Measurements from ENCODE around the gene PHLDA2. TPM values are rescaled to one million over a fixed set of nuclear protein-coding genes. Genes with fewer than 3 reads are reported as not detected.

Gene PHLDA2
- total RNA-seq, 1 donor from 2014 or later: 15.5 TPM

DNA sequence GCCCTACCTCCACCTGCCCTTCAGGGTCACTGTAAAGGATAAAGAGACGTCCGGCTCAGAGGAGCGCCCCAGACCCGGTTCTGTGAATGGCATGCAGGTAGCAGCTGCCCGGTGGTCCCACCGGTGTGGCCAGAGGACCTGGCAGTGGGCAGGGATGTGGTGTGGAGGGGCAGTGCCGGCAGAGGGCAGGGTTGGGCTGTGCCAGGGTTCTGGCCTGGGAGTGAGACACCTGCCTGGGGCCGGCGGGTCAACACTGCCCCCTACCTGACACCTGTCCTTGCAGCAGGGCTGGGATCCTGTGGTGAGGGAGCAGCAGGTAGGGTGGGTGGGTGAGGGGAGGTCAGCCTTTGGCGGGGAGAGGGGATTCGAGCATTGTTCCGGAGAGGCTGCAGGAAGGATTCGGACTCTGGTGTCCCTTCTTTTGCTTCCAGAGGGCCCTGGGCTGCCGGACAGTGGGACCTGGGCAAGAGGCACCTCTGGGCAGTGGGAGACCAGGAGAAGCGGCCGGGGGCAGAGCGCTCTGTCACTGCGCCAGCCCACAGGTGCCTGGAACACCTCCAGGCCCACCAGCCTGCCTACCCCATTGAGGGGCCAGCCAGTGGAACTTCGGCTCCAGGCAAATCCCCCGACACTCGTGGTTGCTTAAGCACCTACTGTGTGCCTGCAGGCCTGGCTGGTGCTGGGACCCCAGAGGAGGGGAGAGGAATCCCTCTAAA, 1.6 kb upstream of the PHLDA2 start:
- Histone ChIP-seq H3K27me3 (peaks cover 14% of the 10 kb centered on the region), H3K4me3 (peak overlapping the region; percentile 64), H3K4me1 (peaks cover 18% of the 10 kb centered on the region), H3K27ac (peak overlapping the region; percentile 62), H3K9me3 (no peaks in the 10 kb centered on the region), H3K36me3 (no peaks in the 10 kb centered on the region)
- DNase-seq: peak; percentile 94
- peak; percentile 79 for ATAC-seq
- TF ChIP-seq, protein P1, sequence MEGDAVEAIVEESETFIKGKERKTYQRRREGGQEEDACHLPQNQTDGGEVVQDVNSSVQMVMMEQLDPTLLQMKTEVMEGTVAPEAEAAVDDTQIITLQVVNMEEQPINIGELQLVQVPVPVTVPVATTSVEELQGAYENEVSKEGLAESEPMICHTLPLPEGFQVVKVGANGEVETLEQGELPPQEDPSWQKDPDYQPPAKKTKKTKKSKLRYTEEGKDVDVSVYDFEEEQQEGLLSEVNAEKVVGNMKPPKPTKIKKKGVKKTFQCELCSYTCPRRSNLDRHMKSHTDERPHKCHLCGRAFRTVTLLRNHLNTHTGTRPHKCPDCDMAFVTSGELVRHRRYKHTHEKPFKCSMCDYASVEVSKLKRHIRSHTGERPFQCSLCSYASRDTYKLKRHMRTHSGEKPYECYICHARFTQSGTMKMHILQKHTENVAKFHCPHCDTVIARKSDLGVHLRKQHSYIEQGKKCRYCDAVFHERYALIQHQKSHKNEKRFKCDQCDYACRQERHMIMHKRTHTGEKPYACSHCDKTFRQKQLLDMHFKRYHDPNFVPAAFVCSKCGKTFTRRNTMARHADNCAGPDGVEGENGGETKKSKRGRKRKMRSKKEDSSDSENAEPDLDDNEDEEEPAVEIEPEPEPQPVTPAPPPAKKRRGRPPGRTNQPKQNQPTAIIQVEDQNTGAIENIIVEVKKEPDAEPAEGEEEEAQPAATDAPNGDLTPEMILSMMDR (IDR thresholded peaks at IDR 0.05): peak; percentile 65
- intact Hi-C loops (cut with DNase I): no loop called here

DNA sequence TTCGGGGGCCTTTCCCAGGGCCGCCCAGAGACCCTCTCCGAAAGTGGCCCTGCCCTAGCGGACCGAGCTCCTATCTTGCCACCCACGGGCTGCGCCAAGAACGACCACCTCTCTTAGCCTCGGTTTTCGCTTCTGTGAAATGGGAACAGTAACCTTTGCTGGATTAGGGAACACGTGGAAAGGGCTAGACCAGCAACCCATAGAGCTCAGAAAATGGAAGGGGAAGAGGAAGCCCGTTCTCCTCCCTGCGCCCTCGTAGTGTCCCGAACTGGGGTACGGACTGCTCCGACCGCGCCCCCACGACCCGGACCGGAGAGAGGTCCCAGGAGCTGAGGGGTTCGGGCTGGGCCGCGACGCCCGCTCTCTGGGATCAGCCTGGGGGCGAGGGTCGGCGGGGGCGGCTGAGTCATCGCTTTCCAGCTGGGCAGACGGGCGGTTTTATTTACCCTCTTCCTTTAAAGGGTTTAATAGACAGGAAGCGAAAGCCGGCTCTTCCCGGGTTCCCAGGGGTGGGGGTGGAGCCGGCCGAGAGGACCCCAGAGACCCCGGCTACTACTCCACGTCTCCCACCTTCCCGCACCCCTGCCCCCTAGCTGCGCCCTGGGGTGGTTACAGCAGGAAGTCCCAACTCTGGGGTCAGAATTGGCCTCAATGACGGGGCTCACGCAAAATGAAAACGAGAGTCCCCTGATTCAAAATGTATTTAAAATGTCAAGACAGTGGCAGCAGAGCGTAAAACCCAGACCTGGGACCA, 907 bp upstream of the PHLDA2 start:
- H3K4me3 ChIP-seq: peak overlapping the region; percentile 64
- ATAC-seq (peak; percentile 4), DNase-seq (peak; percentile 82)
- intact Hi-C loops (cut with DNase I): no loop called here
- peaks cover 18% of the 10 kb centered on the region for H3K4me1 ChIP-seq
- peak overlapping the region; percentile 62 for H3K27ac ChIP-seq
- TF ChIP-seq, protein P1 (IDR thresholded peaks at IDR 0.05): no peak
- H3K27me3 ChIP-seq: peaks cover 14% of the 10 kb centered on the region
- no peaks in the 10 kb centered on the region for H3K36me3 ChIP-seq
- H3K9me3 ChIP-seq: no peaks in the 10 kb centered on the region

DNA sequence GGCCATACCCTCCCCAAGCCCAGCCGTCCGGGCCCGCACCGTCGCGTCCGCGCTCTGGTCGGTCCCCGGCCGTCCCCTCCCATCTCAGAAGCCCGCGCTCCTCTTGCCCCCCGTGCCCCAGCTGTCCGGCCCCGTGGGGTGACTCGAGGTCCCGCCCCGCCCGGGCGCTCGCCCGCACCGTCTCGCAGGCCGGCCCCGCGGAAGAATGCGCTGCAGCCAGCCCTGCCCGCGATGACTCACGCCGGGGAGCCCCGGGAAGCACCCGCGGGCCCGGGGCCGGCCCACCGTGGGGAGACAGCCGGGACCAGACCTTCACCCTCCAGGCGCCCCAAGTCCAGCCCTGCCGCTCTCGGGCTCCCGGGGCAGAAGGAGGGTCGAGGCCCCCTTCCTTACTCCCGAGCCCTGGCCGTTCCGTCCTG, 320 bp upstream of the PHLDA2 start:
- DNase-seq: peak; percentile 88

GRCh38 chr11:2927851-2928604, 1.2 kb downstream of the PHLDA2 start:
- Histone ChIP-seq H3K36me3 (no peaks in the 10 kb centered on the region), H3K4me3 (peak overlapping the region; percentile 64), H3K27ac (no peak overlapping the region), H3K4me1 (peaks cover 18% of the 10 kb centered on the region), H3K9me3 (no peaks in the 10 kb centered on the region), H3K27me3 (peaks cover 14% of the 10 kb centered on the region)
- no peak for ATAC-seq
- TF ChIP-seq, protein P1 (IDR thresholded peaks at IDR 0.05): no peak
- DNase-seq: peak; percentile 63
- intact Hi-C loops (cut with DNase I): no loop called here

More for the DNA sequence above, 320 bp upstream of the PHLDA2 start:
- Histone ChIP-seq H3K9me3 (no peaks in the 10 kb centered on the region), H3K4me3 (peak overlapping the region; percentile 64), H3K27ac (peak overlapping the region; percentile 62), H3K27me3 (peaks cover 14% of the 10 kb centered on the region), H3K36me3 (no peaks in the 10 kb centered on the region), H3K4me1 (peaks cover 18% of the 10 kb centered on the region)
- intact Hi-C loops (cut with DNase I): no loop called here
- peak; percentile 60 for ATAC-seq
- TF ChIP-seq, protein P1 (IDR thresholded peaks at IDR 0.05): no peak

GRCh38 chr11:2927121-2927800, 2.0 kb downstream of the PHLDA2 start:
- no peaks in the 10 kb centered on the region for H3K9me3 ChIP-seq
- intact Hi-C loops (cut with DNase I): no loop called here
- H3K27ac ChIP-seq: no peak overlapping the region
- H3K27me3 ChIP-seq: peaks cover 14% of the 10 kb centered on the region
- no peak overlapping the region for H3K4me3 ChIP-seq
- DNase-seq: peak; percentile 40
- TF ChIP-seq, protein P1 (IDR thresholded peaks at IDR 0.05): no peak
- no peaks in the 10 kb centered on the region for H3K36me3 ChIP-seq
- ATAC-seq: no peak
- peaks cover 18% of the 10 kb centered on the region for H3K4me1 ChIP-seq

Data from upper lobe of right lung (tissue), 1 donor.